H1 (cell line): ENCODE data around the gene WNT9B. TPM values are rescaled to one million over a fixed set of nuclear protein-coding genes. Genes with fewer than 3 reads are reported as not detected.

Experiments used
- CTCF ChIA-PET: fragments of 300-600 bp; sonication (Branson Sonifier 250); formaldehyde crosslinking; loops from one replicate; lab custom pipeline; 2021; ENCODE audit not compliant: partially characterized antibody; lab: Charles Lee
- POLR2A ChIA-PET: fragments of 300-600 bp; sonication (Branson Sonifier 250); formaldehyde crosslinking; loops from one replicate; lab custom pipeline; 2021; ENCODE audit warnings: inconsistent platforms; ENCODE audit not compliant: partially characterized antibody; lab: Charles Lee
- DNase-seq, 2 experiments: peaks; one replicate each; pipeline versions ENCODE4 v3.0.0 to v3.0.0-alpha.2; 2010 to 2022; ENCODE audit warnings: low spot score in 2 of 2, low read depth in 1 of 2, mixed read lengths in 1 of 2
- FAIRE-seq: peaks from 2 replicates; lab custom pipeline; 2011; peaks lifted over from hg19 to GRCh38; lab: Jason Lieb, UNC
- H2AFZ ChIP-seq: 2 replicates; pipeline ENCODE4 v1.8.1; 2012; ENCODE audit warnings: low read length, inconsistent platforms
- H2AK5ac ChIP-seq: 2 replicates; pipeline ENCODE4 v1.6.1; 2013; ENCODE audit warnings: low read depth, low read length
- H2BK120ac ChIP-seq: replicated peaks from 2 replicates; pipeline ENCODE3; 2013; ENCODE audit warnings: low read depth, low read length, inconsistent platforms
- H2BK12ac ChIP-seq: 2 replicates; pipeline ENCODE4 v1.6.1; 2013; ENCODE audit warnings: low read depth, low read length
- H2BK15ac ChIP-seq: 2 replicates; pipeline ENCODE4 v1.6.1; 2013; ENCODE audit warnings: low read length
- H2BK20ac ChIP-seq: 2 replicates; pipeline ENCODE4 v1.6.1; 2013; ENCODE audit warnings: low read length
- H2BK5ac ChIP-seq: 2 replicates; pipeline ENCODE4 v1.6.1; 2013; ENCODE audit warnings: low read depth, low read length
- H3K14ac ChIP-seq: 2 replicates; pipeline ENCODE4 v1.6.1; 2013; ENCODE audit warnings: inconsistent platforms; ENCODE audit not compliant: insufficient read length
- H3K18ac ChIP-seq: 2 replicates; pipeline ENCODE4 v1.6.1; 2013; ENCODE audit warnings: low read length; ENCODE audit errors: extremely low read depth
- H3K23ac ChIP-seq: 2 replicates; pipeline ENCODE4 v1.6.1; 2013; ENCODE audit warnings: inconsistent platforms; ENCODE audit not compliant: insufficient read length
- H3K23me2 ChIP-seq: 2 replicates; pipeline ENCODE4 v1.6.1; 2013; ENCODE audit warnings: low read depth, low read length
- H3K27ac ChIP-seq: 2 replicates; pipeline ENCODE4 v1.6.1; 2011; ENCODE audit warnings: low read depth, low read length, inconsistent platforms
- H3K27me3 ChIP-seq, 4 experiments: replicated peaks in 1 of 4; 1 replicate in 1 of 4; 2 replicates in 3 of 4; pipeline versions ENCODE4 v1.6.1 to v1.8.1; 2011 to 2013; ENCODE audit warnings: low read length in 3 of 4, mild to moderate bottlenecking in 3 of 4, inconsistent platforms in 2 of 4, mixed read lengths in 2 of 4, moderate library complexity in 1 of 4; ENCODE audit not compliant: control insufficient read depth in 3 of 4, insufficient read depth in 3 of 4; ENCODE audit errors: extremely low read depth in 1 of 4
- H3K36me3 ChIP-seq, 4 experiments: 2 replicates each; pipeline versions ENCODE4 v1.6.1 to v1.8.1; 2011 to 2013; ENCODE audit warnings: mild to moderate bottlenecking in 4 of 4, low read length in 3 of 4, moderate library complexity in 2 of 4, control low read depth in 1 of 4, inconsistent platforms in 1 of 4; ENCODE audit not compliant: insufficient read depth in 4 of 4, control insufficient read depth in 2 of 4
- H3K4ac ChIP-seq: replicated peaks from 2 replicates; pipeline ENCODE3; 2013; ENCODE audit warnings: low read length, low read depth, mixed read lengths, inconsistent platforms; ENCODE audit not compliant: insufficient read length
- H3K4me1 ChIP-seq, 4 experiments: replicated peaks in 1 of 4; 1 replicate in 1 of 4; 2 replicates in 3 of 4; pipeline versions ENCODE4 v1.6.1 to v1.8.1; 2011 to 2013; ENCODE audit warnings: low read length in 3 of 4, inconsistent platforms in 2 of 4, mixed read lengths in 1 of 4; ENCODE audit not compliant: insufficient read depth in 4 of 4, control insufficient read depth in 3 of 4
- H3K4me2 ChIP-seq, 2 experiments: 2 replicates each; pipeline versions ENCODE4 v1.6.1 to v1.8.1; 2011 to 2013; ENCODE audit warnings: low read depth in 2 of 2, low read length in 2 of 2, control low read depth in 1 of 2, inconsistent platforms in 1 of 2, mild to moderate bottlenecking in 1 of 2; ENCODE audit not compliant: insufficient read depth in 1 of 2
- H3K4me3 ChIP-seq, 4 experiments: fragments of 200-600, 300-600 bp in 1 of 4; sonication (generic), shearing (Covaris generic), sonication (Bioruptor Twin) in 1 of 4; 2 replicates each; pipeline versions ENCODE4 v1.5.1 to v1.8.1; 2011 to 2016; ENCODE audit warnings: low read length in 4 of 4, low read depth in 3 of 4, control low read depth in 2 of 4, inconsistent platforms in 2 of 4, mild to moderate bottlenecking in 2 of 4, mixed read lengths in 1 of 4, moderate library complexity in 1 of 4; ENCODE audit not compliant: insufficient read depth in 2 of 4; ENCODE audit errors: extremely low read depth in 1 of 4
- H3K56ac ChIP-seq: replicated peaks from 2 replicates; pipeline ENCODE3; 2013; ENCODE audit warnings: low read depth, mild to moderate bottlenecking, mixed read lengths, low read length, inconsistent platforms; ENCODE audit not compliant: insufficient read length
- H3K79me1 ChIP-seq: 2 replicates; pipeline ENCODE4 v1.6.1; 2013; ENCODE audit warnings: low read depth, low read length, control low read depth
- H3K79me2 ChIP-seq, 2 experiments: 2 replicates each; pipeline versions ENCODE4 v1.6.1 to v1.8.1; 2012 to 2013; ENCODE audit warnings: low read length in 2 of 2, mild to moderate bottlenecking in 2 of 2, inconsistent platforms in 1 of 2; ENCODE audit not compliant: insufficient read depth in 2 of 2, control insufficient read depth in 1 of 2
- H3K9ac ChIP-seq, 4 experiments: replicated peaks in 1 of 4; 1 replicate in 1 of 4; 2 replicates in 3 of 4; pipeline versions ENCODE4 v1.6.1 to v1.8.1; 2011 to 2013; ENCODE audit warnings: low read depth in 3 of 4, low read length in 3 of 4, control low read depth in 2 of 4, mild to moderate bottlenecking in 2 of 4, moderate library complexity in 2 of 4, inconsistent platforms in 1 of 4; ENCODE audit errors: extremely low read depth in 1 of 4
- H3K9me3 ChIP-seq, 2 experiments: 2 replicates each; pipeline versions ENCODE4 v1.6.1 to v1.8.1; 2012 to 2013; ENCODE audit warnings: mild to moderate bottlenecking in 2 of 2, moderate library complexity in 2 of 2, control low read depth in 1 of 2, inconsistent platforms in 1 of 2, low read depth in 1 of 2, low read length in 1 of 2, mixed read lengths in 1 of 2; ENCODE audit not compliant: insufficient read depth in 2 of 2
- H4K20me1 ChIP-seq, 2 experiments: replicated peaks in 1 of 2; 2 replicates each; pipeline versions ENCODE3 to v1.8.1; 2011 to 2013; ENCODE audit warnings: inconsistent platforms in 2 of 2, low read length in 2 of 2, mild to moderate bottlenecking in 1 of 2; ENCODE audit not compliant: insufficient read depth in 2 of 2, control insufficient read depth in 1 of 2
- H4K5ac ChIP-seq: 2 replicates; pipeline ENCODE4 v1.6.1; 2013; ENCODE audit warnings: low read length, low read depth, mixed read lengths, inconsistent platforms; ENCODE audit not compliant: insufficient read length
- H4K8ac ChIP-seq: 2 replicates; pipeline ENCODE4 v1.8.0; 2013; ENCODE audit warnings: mild to moderate bottlenecking, moderate library complexity, low read length, inconsistent platforms; ENCODE audit not compliant: insufficient read depth; ENCODE audit errors: extremely low read depth
- H4K91ac ChIP-seq: replicated peaks from 2 replicates; pipeline ENCODE3; 2013; ENCODE audit warnings: low read length, mixed read lengths, inconsistent platforms; ENCODE audit not compliant: insufficient read length
- MAX ChIP-seq: IDR thresholded peaks from 2 replicates; pipeline ENCODE4 v1.6.1; 2012; ENCODE audit warnings: inconsistent platforms
- SIX5 ChIP-seq: IDR thresholded peaks from 2 replicates; pipeline ENCODE4 v1.6.1; 2011; ENCODE audit warnings: mild to moderate bottlenecking, low read depth, low read length
- WGBS, 2 experiments: shearing (Covaris generic) in 1 of 2; methylation state at CpG; one replicate each; pipeline versions ENCODE4 v1.1.6 to v1.1.7; 2013 to 2015; ENCODE audit warnings: low lambda C conversion rate in 2 of 2, mixed read lengths in 2 of 2, inconsistent platforms in 1 of 2, low coverage in 1 of 2, missing lambda C conversion rate in 1 of 2; ENCODE audit not compliant: insufficient replicate concordance in 2 of 2, insufficient coverage in 1 of 2, insufficient read length in 1 of 2; ENCODE audit errors: extremely low coverage in 1 of 2, missing lambda C conversion rate in 1 of 2; 5-methylcytosine and 5-hydroxymethylcytosine counted together
- polyA plus RNA-seq, 7 experiments: library from polyadenylated mRNA; depleted of rRNA in 3 of 7; stranded (reverse) in 5 of 7; unstranded in 2 of 7; fragments of >200 nt in 5 of 7; fragments of 200-250 nt in 2 of 7; gene quantifications; 1 replicate in 5 of 7; 2 replicates in 1 of 7; 4 replicates in 1 of 7; pipeline versions ENCODE4 v1.2.1 to v1.2.3, GENCODE V29; 2011 to 2013; ENCODE audit warnings: missing spikeins in 2 of 7, mixed read lengths in 2 of 7
- total RNA-seq: library from RNA; stranded (reverse); fragmentation: NEBNext Ultra II Directional; extraction: Animal tissue kit (Norgen Biotek cat#: 25700); gene quantifications from 2 replicates; pipeline ENCODE4 v1.2.1, GENCODE V29; 2021

WNT9B gene
- total and polyA plus RNA-seq, 2 of the 8 experiments (the other 6 are each of a cell fraction or from before 2014, with no cell fraction given), result 0.21 TPM; not detected in 1

DNA sequence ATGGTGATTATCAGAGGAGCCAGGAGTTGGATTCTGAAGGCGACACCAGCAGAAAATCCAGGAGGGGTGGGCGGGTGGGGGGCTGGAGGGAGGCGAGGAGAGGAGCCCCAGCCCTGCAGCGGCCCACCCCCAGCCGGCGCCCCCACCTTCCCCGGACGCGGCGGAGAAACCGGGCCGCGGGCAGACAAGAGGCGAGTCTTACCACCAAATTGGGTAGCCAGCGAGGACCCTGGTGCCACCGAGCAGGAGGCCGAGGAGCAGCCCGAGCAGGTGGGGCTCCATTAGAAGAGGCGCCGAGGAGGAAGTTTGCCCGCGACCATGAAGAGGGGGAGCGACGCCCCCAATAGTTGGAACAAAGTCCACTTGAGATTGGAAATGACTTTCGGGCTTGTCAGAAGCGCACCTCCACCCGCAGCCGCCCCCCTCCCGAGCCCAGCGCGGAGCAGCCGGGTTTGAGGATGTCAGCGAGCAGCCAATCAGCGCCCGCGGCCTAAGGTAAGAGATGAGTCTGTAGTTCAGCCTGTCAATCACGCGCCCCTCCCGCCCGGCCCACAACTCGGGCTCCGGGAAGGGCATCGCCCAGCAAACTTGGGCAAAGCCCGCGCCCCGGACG is 33.0 kb upstream of the WNT9B start, which contains the start of gene WNT3:
Gene WNT3, minus strand, starts transcription at position 377 of the 613 bp plus-strand sequence. Its CDS starts 95 bp downstream, at position 282.
- Histone ChIP-seq H2BK120ac (no peak within 1 kb of the TSS), H3K18ac (peak within 1 kb of the TSS; percentile 95), H2AFZ (no peak within 1 kb of the TSS), H3K14ac (no peak within 1 kb of the TSS), H3K9ac (no peak within 1 kb of the TSS), H3K56ac (peak within 1 kb of the TSS; percentile 46), H3K4me1 (peaks cover 0 to 44% (median 33%) of the 10 kb centered on the region in 4 experiments; a peak in 6 of 7 replicates), H3K27ac (no peak within 1 kb of the TSS), H3K4me2 (peak within 1 kb of the TSS; percentile 92 to 96), H3K4me3 (peak within 1 kb of the TSS; percentile 22 to 61 (median 48)), H4K20me1 (peaks cover 2% of the 10 kb centered on the region in 2 experiments), H2BK15ac (no peak within 1 kb of the TSS; the same call in 1 of the 2 replicates), H3K23ac (no peak within 1 kb of the TSS), H3K23me2 (peaks cover 23% of the 10 kb centered on the region; the same call in 1 of the 2 replicates), H2BK12ac (peak within 1 kb of the TSS; percentile 96; the same call in 1 of the 2 replicates), H3K27me3 (peaks cover 37 to 80% (median 74%) of the 10 kb centered on the region in 4 experiments), H3K79me1 (no peaks in the 10 kb centered on the region; the same call in 1 of the 2 replicates), H4K91ac (peak within 1 kb of the TSS; percentile 60), H2BK5ac (peak within 1 kb of the TSS; percentile 97; the same call in 1 of the 2 replicates), H2AK5ac (no peak within 1 kb of the TSS), H4K8ac (no peak within 1 kb of the TSS), H3K79me2 (no peaks in the 10 kb centered on the region), H3K4ac (no peak within 1 kb of the TSS), H3K36me3 (no peaks in the 10 kb centered on the region), H2BK20ac (no peak within 1 kb of the TSS), H3K9me3 (no peaks in the 10 kb centered on the region), H4K5ac (no peak within 1 kb of the TSS)
- 0 out of 2 replicates have a peak, but pooled peaks have one; percentile 28 for TF ChIP-seq MAX
- no peak for TF ChIP-seq SIX5
- FAIRE-seq, result no peak
- POLR2A ChIA-PET, result interaction anchor here (1.5 kb wide), 1 partner anchor 9 kb away, joined by 4 read pairs; no protein-coding TSS in a partner anchor
- 4% methylated on average over 32 of the region's 47 CpGs; no CpG with 5 or more reads in 1 of the 2 experiments for WGBS, 2 experiments
- CTCF ChIA-PET, result interaction anchor here (1.6 kb wide), 1 partner anchor 9 kb away, joined by 4 read pairs; no protein-coding TSS in a partner anchor
- DNase-seq, result peak in 1 of 2 experiments; percentile 89
